ENCODE results near the gene CSK. TPM values are rescaled to one million over a fixed set of nuclear protein-coding genes. Genes with fewer than 3 reads are reported as not detected.
A peak's percentile ranks its signal among the peaks of the same experiment; 100 is the strongest.

CSK gene
- total and polyA plus RNA-seq, 2 donors (not counting 1 experiment from before 2014, with no cell fraction given) = 325 to 651 TPM

GRCh38 chr15:74768099-74768770, 13.6 kb upstream of the CSK start:
- H3K27ac Mint-ChIP-seq = no peak overlapping the region

More at GRCh38 chr15:74768099-74768770, 13.6 kb upstream of the CSK start:
- 33% methylated on average over 8 of the region's 15 CpGs for WGBS (ENCODE audit: insufficient coverage)
- Mint-ChIP-seq H3K9me3 (ENCODE audit: insufficient read depth) (no peaks in the 10 kb centered on the region), H3K4me1 (peaks cover 30% of the 10 kb centered on the region), H3K4me3 (no peak overlapping the region), H3K27me3 (no peaks in the 10 kb centered on the region)
- Histone ChIP-seq H3K27ac (ENCODE audit: low read length in 2 of 2) (no peak overlapping the region), H3K4me3 (ENCODE audit: control extremely low read depth in 1 of 5, extremely low read depth in 1 of 5, insufficient read depth in 1 of 5, low read depth in 2 of 5, low read length in 4 of 5) (no peak overlapping the region), H4K20me1 (ENCODE audit: control insufficient read depth, insufficient read depth, low read length, poor library complexity, severe bottlenecking) (no peaks in the 10 kb centered on the region), H3K79me2 (ENCODE audit: control insufficient read depth, insufficient read depth, low read length) (peaks cover 45% of the 10 kb centered on the region), H3K36me3 (replicated peaks in 1 of 2; ENCODE audit: control extremely low read depth in 1 of 2, control insufficient read depth in 1 of 2, extremely low read depth in 1 of 2, insufficient read depth in 2 of 2, low read length in 1 of 2) (no peaks in the 10 kb centered on the region), H3K4me1 (ENCODE audit: control insufficient read depth in 2 of 2, insufficient read depth in 2 of 2, low read length in 2 of 2) (peaks cover 28 to 35% of the 10 kb centered on the region in 2 donors), H3K27me3 (replicated peaks in 1 of 4; ENCODE audit: control extremely low read depth in 1 of 4, control insufficient read depth in 3 of 4, insufficient read depth in 4 of 4, low read length in 3 of 4) (peaks cover 0 to 4% (median 0%) of the 10 kb centered on the region in 4 experiments), H3K9ac (ENCODE audit: low read length) (no peak overlapping the region), H3K9me3 (ENCODE audit: control extremely low read depth in 1 of 3, control insufficient read depth in 2 of 3, insufficient read depth in 1 of 3, low read length in 2 of 3) (no peaks in the 10 kb centered on the region), H3K4me2 (replicated peaks; ENCODE audit: low read depth, low read length, poor library complexity, severe bottlenecking) (peak overlapping the region; percentile 33), H2AFZ (ENCODE audit: insufficient read depth, low read depth, low read length, poor library complexity, severe bottlenecking) (no peak overlapping the region)
- ATAC-seq (ENCODE audit: low read depth) = no peak
- DNase-seq = peak; percentile 10
- CTCF ChIA-PET = interaction anchor here (0.9 to 29.7 kb wide), 33 partner anchors 9 to 402 kb away, joined by 3 to 2548 read pairs (median 7); partner anchors contain the start of genes CSK, CYP1A1, LMAN1L and UBL7
- intact Hi-C loops (cut with micrococcal nuclease) = loop anchor here (1.0 kb wide), 1 partner anchor 133 kb away; no protein-coding TSS in a partner anchor
- no peak for TF ChIP-seq EZH2 (IDR thresholded peaks at IDR 0.05; ENCODE audit: borderline replicate concordance, insufficient read depth, low read depth, low read length, poor library complexity, severe bottlenecking)
- no peak for TF ChIP-seq CTCF (IDR thresholded peaks at IDR 0.05)
- POLR2A ChIA-PET = no interaction called here

Measured in B cell (primary cell).